GM23338 (cell line): ENCODE data around the gene GPR35.

Experiments used
- CTCF ChIP-seq, 2 experiments: fragments of 200-600 bp in 1 of 2; sonication (generic) in 1 of 2; conservative IDR thresholded peaks; 2 replicates each; pipeline versions ENCODE4 v1.5.1 to v1.6.1; 2016 to 2017; ENCODE audit warnings: antibody characterized with exemption in 2 of 2, low read depth in 2 of 2, mild to moderate bottlenecking in 2 of 2, moderate library complexity in 1 of 2
- EZH2phosphoT487 ChIP-seq: fragments of 200-600 bp; sonication (generic); IDR thresholded peaks from one replicate; pipeline ENCODE4 v1.8.1; 2018; ENCODE audit warnings: antibody characterized with exemption; ENCODE audit not compliant: unreplicated experiment
- JUNB ChIP-seq: IDR thresholded peaks from one replicate; pipeline ENCODE4 v1.6.1; 2016; ENCODE audit warnings: antibody characterized with exemption; ENCODE audit not compliant: unreplicated experiment

DNA sequence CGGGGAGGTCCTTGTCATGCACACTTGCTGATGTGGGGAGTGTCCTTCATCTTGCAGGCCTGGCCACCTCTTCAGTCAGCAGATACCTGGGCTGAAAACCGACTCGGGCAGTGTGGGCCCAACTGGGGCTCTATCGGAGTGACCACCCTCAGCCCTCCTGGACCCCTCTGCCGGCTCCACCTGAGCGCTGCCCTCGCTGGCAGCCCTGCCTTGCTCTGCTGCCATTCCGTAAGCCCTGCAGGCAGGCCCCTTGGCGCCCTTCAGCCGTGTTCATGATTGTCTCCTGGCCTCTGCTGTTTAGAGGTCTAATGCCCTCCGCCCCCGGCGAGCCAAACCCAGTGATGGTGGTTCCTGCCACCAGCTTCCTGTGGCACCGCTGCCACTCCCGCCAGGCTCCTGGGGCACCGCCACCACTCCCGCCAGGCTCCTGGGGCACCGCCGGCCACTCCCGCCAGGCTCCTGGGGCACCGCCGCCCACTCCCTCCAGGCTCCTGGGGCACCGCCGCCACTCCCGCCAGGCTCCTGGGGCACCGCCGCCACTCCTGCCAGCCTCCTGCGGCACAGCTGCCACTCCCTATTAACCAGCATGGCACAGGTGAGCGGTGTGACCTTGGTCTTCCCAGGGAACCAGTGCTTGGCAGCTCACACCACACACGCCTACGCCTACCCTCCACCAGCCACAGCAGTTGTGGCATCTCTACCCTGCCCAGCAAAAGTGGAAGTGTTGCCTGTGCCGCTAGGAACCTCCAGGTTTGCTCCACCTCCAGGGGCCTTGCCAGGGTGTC lies 22.8 kb upstream of the GPR35 start:
- no peak for TF ChIP-seq EZH2phosphoT487
- no peak for TF ChIP-seq JUNB
- TF ChIP-seq CTCF (conservative IDR thresholded peaks at IDR 0.05; ENCODE audit: low read depth in 2 of 2), result no peak
